ENCODE results near the gene CCN5.
A peak's percentile ranks its signal among the peaks of the same experiment; 100 is the strongest.
"Not testable (repeated sequence)": the region's sequence is repeated elsewhere in the genome, so short reads cannot be mapped to it uniquely, and the experiment has no call there.

Gene CCN5, protein sequence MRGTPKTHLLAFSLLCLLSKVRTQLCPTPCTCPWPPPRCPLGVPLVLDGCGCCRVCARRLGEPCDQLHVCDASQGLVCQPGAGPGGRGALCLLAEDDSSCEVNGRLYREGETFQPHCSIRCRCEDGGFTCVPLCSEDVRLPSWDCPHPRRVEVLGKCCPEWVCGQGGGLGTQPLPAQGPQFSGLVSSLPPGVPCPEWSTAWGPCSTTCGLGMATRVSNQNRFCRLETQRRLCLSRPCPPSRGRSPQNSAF

DNA sequence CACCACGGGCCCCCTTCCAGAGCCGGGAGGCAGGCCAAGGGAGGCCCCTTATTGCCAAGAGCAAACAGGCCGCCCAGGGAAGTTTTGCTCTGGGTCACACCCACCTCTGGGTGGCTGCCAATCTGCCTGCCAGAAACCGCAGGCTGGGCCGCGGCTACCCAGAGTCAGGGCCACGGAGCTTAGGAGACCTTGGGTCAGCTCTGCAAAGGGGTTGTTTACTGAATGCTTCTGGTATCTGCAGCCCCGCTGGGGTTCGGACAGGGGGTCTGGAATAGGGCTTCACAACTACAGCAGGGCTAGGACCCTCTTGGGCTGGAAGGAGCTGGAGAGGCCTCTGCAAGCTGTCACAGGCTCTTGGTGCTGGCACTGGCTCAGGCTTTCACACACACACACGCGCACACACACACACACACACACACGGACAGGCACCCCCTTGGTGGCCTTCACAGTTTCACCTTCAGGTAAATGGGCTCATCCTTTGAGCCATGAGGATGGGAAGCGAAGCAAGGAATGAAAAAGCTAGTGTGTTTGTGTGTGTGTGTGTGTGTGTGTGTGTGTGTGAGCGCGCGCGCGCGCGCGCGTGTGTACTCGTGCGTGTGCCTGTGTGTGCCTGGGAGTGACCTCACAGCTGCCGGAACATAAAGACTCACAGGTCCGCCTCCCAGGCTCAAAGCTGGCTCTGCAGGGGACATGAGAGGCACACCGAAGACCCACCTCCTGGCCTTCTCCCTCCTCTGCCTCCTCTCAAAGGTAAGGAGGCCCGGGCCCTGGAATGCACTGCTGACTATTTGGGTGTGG lies at the start of gene CCN5:
CCN5 (plus strand) TSS at position 669 of the 798 bp plus-strand sequence; CDS start at position 691, 22 bp downstream.
- no peak for DNase-seq

DNA sequence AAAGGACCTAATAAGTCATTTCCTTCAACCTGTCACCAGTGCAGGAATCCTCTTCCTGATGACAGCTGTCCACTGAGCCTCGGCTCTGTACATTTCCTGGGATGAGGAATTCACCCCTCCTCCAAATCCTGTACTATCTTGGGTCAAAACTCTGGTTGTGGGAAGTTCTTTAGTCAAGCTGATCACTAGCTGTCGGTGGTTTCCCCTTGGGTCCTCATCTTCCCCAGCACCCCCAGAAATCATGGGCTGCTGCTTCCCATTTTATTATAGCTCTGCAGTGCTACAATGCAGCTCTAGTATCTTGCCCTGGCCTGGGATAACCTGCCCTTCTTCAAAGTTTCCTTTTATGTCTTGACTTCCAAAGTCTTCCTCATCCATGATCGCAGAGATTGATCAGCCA lies 49.1 kb upstream of the CCN5 start:
- DNase-seq, result no peak

- not testable (repeated sequence) for DNase-seq
Observed at GRCh38 chr20:44670851-44671250, 44.3 kb upstream of the CCN5 start.

GRCh38 chr20:44671541-44671940 lies 43.6 kb upstream of the CCN5 start:
- not testable (repeated sequence) for DNase-seq

- DNase-seq, result not testable (repeated sequence)
Observed at GRCh38 chr20:44672318-44672902, 42.8 kb upstream of the CCN5 start.

DNA sequence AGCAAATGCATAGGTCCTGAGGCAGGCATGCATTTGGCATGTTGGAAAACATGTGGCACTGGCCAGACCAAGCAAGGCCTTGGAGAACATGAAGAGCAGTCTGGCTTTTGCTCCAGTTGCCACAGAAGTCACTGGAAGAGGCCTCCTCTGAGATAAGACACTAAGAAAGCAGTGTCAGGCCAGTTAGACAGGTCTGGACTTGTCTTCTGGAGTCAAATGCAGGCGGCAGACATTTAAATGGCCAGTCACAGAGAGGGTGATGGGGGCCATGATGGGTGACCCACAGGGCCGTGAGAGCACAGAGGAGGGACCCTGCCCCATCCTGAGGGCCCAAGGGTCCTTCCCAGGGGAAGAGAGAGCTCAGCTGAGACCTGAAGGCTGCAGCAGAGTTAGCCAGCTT lies 36.9 kb upstream of the CCN5 start:
- no peak for DNase-seq

GRCh38 chr20:44678990-44679611 lies 36.1 kb upstream of the CCN5 start:
- DNase-seq, result no peak

DNA sequence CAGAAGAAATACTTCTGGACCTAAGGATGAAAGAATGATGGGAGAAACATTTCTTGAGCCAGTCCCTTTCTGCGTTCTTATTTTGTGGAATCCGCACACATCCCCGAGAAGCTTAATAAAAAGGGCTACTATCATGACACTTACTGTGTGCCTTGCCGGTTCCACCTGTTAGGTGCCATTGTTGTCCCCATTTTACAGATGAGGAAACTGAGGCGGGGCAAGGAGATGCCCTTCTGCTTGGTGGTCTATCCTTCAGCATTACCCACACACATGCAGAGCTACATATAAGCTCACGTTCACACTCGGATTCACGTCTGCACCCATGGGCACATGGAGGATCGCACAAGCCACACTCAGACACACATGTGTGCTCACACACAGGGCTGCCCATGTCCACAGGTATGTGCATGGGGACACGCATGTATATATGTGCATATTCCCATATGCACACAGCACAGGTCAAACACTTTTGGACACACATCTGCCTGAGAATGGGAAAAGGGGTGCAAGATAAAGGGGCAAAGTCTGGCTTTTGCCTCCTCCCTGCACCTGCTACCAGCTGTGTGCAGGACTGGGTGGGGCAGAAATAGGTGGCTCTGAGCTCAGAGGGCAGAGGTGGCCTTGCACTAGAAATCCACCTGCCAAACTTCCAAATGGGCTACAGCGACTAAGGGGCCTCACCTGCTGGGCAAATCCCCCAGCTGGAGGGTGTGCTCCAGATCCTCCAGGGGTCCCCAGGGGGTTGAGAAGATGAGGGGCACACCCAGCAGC lies 33.2 kb upstream of the CCN5 start:
- no peak for DNase-seq

DNA sequence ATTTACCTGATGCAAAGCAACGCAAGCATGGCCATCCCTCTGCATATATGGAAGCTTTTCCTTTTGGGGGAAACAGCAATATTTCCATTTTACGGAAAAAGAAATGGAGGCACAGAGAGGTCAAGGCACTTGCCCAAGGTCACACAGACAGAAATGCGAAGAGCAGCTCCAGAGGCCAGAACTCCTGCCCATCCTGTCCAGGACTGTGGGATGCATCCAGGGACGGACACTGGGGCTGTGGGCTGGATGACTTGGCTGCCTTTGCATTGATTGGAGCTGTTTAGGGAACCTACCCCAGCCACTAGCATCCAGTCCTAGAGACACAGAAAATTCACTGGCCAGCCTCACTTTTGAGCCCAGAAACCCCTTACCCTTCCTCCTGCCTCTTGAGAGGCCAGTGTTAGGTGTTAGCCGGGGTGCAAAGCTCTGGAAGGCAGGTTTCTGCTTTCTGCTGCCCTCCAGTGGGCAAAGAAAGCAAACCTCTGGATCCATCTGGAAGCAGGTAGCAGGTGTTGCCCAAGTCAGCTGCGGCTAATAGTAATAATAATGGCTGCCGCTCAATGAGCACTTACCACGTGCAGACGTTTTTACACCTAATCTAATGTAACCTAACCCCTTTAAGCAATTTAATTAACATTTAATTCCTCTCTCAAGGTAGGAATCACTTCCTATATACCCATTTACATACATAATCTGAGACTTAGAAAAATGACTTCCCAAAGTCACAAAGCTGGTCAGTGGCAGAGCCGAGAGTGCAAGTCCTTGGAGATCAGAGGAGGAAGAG lies 31.7 kb upstream of the CCN5 start:
- DNase-seq, result peak; percentile 82

DNA sequence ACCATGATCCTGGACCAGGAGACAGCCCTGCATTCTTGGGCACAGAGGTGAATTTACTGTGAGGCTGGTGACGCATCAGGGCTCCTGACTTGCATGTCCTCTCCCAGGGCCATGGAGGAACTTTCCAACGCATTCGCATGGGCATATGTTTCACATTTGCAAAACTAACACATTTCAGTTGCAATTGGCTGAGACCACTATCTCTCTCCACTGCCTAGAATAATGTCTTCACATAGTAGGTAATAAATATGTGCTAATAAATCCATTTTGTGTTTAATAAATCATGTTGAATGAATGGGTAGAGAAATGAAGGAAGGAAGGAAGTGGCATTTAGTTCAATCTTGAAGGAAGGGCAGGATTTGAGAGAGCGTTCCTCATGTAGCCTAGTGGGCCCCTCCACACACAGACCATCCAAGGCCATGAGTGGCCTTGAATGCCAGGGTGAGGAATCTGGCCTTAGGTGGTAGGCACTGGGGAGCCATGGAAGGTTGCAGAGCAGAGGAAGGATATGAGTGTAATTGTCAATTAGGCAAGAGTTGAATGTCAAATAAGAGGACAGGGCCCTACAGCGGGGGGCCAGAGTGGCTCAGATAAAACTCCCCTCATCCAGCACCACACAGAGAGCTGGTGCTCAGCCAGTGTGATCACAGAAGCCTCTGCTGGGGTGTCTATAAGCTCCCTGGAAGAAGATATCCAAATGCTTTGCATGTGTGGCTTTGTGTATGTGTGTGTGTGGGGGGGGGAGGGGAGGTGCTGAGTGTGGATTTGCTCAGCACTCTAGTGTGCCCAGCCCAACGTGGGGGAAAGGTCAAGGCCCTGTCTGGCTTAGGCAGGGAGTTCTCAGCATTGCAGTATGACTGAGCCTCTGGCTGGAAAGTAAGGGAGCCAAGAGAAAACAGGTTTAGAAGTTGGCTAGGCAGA lies 30.9 kb upstream of the CCN5 start:
- DNase-seq, result no peak

DNA sequence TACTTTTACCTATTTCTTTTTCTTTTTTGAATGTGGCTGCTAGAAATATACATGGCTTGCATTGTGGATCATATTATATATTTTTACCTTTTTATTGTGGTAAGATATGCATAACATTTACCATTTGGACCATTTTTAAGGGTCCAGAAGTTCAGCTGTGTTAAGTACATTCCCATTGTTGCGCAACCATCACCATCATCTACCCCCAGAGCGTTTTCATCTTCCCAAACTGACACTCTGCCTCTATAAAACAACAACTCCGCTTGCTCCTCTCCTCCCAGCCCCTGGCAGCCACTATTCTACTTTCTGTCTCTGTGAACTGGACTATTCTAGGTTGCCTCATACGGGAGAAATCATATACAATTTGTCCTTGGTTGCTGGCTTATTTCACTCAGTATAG lies 28.2 kb upstream of the CCN5 start:
- no peak for DNase-seq

GRCh38 chr20:44688053-44688625 lies 27.0 kb upstream of the CCN5 start:
- no peak for DNase-seq

GRCh38 chr20:44689809-44690208 lies 25.4 kb upstream of the CCN5 start:
- DNase-seq, result peak; percentile 29

- DNase-seq, result no peak
Observed at GRCh38 chr20:44690781-44691423, 24.3 kb upstream of the CCN5 start.

GRCh38 chr20:44691424-44692423 lies 23.4 kb upstream of the CCN5 start:
- peak; percentile 20 for DNase-seq

DNA sequence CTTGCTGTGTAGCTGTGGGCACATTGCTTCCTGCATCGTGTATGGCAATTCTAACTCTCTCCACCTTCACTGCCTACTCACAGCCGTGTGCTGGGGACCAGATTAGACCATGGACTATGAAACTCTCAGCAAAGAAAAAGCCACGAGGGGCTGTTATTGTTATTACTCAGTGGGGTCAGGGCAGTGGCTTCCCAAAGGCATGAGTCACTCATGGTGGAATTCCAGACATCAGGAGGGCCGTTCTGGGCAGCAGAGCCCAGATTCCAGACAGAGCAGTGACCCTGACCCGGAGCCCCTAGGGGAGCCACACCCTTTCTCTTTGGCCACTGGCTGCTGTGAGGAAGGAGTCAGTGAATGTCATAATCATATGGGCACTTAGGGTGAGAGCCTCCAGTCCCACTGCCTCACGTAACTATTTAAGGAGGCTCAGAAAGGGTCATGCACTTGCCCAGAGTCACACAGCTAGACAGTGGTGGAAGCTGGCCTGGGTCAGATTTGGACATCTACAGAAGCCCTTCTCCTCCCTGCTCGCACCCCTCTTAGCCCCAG lies 22.2 kb upstream of the CCN5 start:
- peak; percentile 41 for DNase-seq

DNA sequence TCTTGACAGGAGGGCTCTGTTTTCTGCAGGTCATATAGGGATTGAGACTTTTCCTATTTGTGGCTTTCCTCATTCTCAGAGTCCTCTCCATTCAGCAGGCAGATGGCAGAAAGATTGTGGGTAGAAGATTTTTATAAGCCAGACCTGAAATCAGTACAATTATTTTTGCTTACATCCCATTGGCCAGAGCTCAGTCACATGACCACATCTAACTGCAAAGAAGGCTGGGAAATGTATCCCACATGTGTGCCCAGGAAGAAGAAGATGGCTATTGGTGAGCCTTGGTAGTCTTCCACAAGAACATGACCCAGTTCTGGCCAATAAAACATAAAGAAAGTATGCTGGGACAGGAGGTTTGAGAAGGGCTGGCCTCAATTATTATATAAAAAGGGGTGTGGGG lies 21.5 kb upstream of the CCN5 start:
- DNase-seq, result no peak

- no peak for DNase-seq
Observed at GRCh38 chr20:44694159-44694558, 21.0 kb upstream of the CCN5 start.

Data from eye (tissue), 1 donor.